Mononuclear cell (primary cell): ENCODE data around the gene NSD2. TPM values are rescaled to one million over a fixed set of nuclear protein-coding genes. Genes with fewer than 3 reads are reported as not detected.

Experiments used
- H3K27me3 ChIP-seq: 2 replicates; pipeline ENCODE4 v1.6.0; 2011; ENCODE audit warnings: low read length, control low read depth; ENCODE audit not compliant: insufficient read depth
- H3K4me1 ChIP-seq: 2 replicates; pipeline ENCODE4 v1.5.1; 2011; ENCODE audit warnings: mild to moderate bottlenecking, low read length, control low read depth; ENCODE audit not compliant: insufficient read depth
- H3K4me3 ChIP-seq: 2 replicates; pipeline ENCODE4 v1.5.1; 2011; ENCODE audit warnings: mild to moderate bottlenecking, low read length, moderate library complexity
- H3K9me3 ChIP-seq: 2 replicates; pipeline ENCODE4 v1.5.1; 2011; ENCODE audit warnings: low read depth, mild to moderate bottlenecking, control low read depth, low read length
- total RNA-seq: library from RNA; depleted of rRNA; stranded (reverse); fragments of >200 nt; gene quantifications from one replicate; pipeline ENCODE4 v1.2.3, GENCODE V29; 2012

Gene NSD2
- 45.3 TPM for total RNA-seq

DNA sequence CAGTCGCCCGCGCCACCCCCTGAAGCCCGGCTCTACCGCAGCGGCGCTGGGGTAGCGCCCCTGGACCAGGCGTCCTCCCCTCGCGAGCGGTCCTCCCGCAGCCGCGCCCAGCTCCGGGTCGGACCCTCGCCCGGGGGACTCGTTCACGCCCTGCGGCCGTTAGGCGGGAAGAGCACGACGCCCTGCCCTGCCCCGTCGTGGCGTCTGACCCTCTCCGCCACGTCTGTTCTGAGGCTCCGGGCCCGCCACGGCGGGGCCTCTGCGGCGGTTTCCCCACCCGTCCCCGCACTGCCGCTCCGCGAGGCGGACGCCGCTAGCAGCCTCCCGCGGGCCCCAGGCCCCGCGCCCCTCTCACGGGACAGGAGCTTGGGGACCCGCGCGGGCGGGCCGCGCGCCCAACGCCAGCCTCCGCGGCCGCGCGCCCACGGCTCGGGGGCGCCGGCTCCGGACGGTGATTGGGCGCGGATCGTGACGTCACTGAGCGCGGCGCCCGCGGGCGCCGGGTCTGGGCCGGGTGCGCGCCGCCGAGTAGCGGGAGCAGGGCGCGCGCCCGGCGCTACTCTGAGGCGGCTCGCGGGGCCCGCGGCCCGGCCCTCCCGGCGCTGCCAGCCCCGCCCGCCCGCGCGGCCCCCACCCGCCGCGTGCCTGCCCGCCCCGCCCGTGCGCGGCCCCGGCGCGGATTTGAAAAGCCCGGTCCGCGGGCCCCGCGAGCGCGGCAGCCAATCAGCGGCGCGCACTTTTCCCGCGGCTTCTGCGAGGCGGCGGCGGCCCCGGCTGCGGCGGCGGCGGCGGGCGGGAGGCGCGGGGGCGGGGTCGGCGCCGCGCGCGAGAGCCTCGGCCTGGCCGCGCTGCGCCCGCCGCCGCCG is at the start of gene NSD2:
TSS of gene NSD2 (plus strand) at position 816 of the 866 bp plus-strand sequence. CDS start 29,262 bp downstream, outside the sequence.
- no peaks in the 10 kb centered on the region for H3K9me3 ChIP-seq
- peaks cover 22% of the 10 kb centered on the region for H3K4me1 ChIP-seq
- peak within 1 kb of the TSS; percentile 77 for H3K4me3 ChIP-seq
- no peaks in the 10 kb centered on the region for H3K27me3 ChIP-seq

DNA sequence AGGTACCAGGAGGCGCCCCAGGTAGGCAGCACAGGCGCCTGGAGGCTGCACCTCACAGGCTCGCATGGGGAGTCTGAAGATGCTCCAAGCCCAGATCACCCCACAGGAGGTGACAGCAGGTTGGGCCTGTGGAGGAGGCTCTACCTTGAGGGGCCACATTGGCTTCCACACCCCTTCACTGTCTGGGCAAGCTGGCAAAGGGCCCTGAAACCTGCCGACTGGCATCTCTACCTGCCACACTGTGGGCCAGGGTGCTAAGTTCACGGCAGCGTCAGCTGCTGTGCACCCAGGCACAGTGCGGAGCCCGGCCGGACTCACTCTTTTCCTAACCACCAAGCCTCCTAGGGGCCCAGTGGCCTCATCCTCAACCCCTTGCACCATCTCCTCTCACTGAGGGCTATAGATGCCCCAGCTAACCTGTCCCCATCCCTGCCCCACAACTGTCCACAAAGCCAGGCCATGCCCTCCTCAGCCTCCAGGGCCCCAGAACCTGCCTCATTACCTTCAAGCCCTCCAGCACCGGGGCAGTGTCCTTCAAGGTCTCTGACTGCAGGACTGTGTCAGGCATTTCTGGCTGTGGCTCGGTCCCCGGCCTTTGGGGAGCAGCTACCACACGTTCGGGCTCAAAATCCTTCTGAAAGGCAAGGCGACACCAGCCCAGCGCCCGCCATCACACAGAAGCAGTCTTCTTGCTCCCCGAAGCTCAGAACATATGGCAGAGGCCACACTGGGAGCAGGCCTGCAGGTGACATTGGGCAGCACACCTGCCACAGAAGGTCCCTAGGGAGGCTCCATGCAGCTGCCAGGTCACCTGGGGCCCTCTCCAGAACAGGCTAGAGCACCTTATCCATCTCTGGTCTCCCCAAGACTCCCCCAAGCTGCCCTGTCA is 49.3 kb upstream of the NSD2 start:
- H3K4me1 ChIP-seq: no peaks in the 10 kb centered on the region
- H3K27me3 ChIP-seq: no peaks in the 10 kb centered on the region
- H3K4me3 ChIP-seq: no peak overlapping the region
- no peaks in the 10 kb centered on the region for H3K9me3 ChIP-seq

GRCh38 chr4:1822568-1823544 is 48.3 kb upstream of the NSD2 start:
- no peaks in the 10 kb centered on the region for H3K27me3 ChIP-seq
- no peak overlapping the region for H3K4me3 ChIP-seq
- H3K9me3 ChIP-seq: no peaks in the 10 kb centered on the region
- H3K4me1 ChIP-seq: no peaks in the 10 kb centered on the region

DNA sequence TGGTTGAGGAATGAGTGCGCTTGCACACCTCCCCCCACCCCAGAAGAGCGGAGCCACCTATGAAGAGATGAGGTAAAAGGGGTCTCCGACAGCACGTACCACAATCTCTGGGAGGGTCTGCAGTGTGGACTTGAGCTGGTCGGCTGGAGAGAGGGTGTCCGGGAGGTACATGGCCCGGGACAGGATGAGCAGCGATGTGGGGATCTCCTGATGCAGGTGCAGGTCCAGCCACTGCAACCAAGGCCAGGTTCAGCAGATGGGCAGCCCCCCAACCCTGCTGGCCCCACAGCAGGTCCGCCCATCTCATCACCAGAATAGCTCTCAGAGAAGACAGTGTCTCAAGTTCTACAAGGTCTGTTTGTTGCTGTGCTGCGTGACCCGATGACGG is 47.7 kb upstream of the NSD2 start:
- H3K27me3 ChIP-seq: no peaks in the 10 kb centered on the region
- no peaks in the 10 kb centered on the region for H3K4me1 ChIP-seq
- no peaks in the 10 kb centered on the region for H3K9me3 ChIP-seq
- no peak overlapping the region for H3K4me3 ChIP-seq

DNA sequence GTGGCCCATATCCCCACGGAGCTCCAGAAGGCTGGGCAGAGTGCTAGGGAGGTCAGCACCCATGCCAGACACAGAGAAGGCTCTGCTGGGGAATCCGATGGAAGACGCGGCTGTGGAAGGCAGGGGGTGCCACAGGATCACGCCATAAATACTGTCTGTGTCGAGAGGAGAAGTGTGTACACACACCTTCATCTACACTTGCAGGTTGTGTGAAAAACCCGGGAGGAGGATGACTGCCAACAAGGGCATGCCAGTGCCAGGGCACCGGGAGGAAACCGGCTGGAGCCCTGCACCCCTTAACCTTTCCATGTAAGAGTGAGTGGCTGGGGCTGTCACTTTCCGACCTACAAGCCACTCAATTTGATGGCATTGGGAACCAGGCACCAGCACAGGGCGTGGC is 46.4 kb upstream of the NSD2 start:
- no peaks in the 10 kb centered on the region for H3K27me3 ChIP-seq
- H3K4me1 ChIP-seq: no peaks in the 10 kb centered on the region
- H3K9me3 ChIP-seq: no peaks in the 10 kb centered on the region
- no peak overlapping the region for H3K4me3 ChIP-seq

DNA sequence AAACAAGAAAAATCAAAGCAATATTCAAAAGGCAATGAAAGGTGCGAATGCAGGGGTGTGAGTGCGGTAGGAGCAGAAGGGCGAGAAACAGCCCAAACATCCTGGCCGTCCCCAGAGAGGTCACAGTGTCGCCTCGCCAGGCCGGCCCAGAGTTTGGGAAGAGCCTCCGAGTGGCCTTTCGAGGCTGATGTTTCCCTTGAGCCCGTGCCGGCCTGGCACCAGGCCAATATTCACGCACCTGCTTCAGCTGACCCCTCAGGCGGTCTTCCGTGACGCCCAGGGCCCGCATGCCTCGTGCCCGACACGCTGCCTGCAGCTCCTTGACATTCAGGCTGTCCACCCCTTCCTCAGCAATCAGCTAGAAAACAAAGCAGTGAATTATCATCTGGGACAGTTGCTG is 45.9 kb upstream of the NSD2 start:
- Histone ChIP-seq H3K4me1 (no peaks in the 10 kb centered on the region), H3K27me3 (no peaks in the 10 kb centered on the region), H3K4me3 (no peak overlapping the region), H3K9me3 (no peaks in the 10 kb centered on the region)

- H3K4me3 ChIP-seq: no peak overlapping the region
- H3K27me3 ChIP-seq: no peaks in the 10 kb centered on the region
- no peaks in the 10 kb centered on the region for H3K4me1 ChIP-seq
Measured at GRCh38 chr4:1826531-1827350, 44.5 kb upstream of the NSD2 start.

GRCh38 chr4:1830234-1830633 is 41.0 kb upstream of the NSD2 start:
- Histone ChIP-seq H3K4me1 (no peaks in the 10 kb centered on the region), H3K27me3 (no peaks in the 10 kb centered on the region), H3K9me3 (no peaks in the 10 kb centered on the region), H3K4me3 (no peak overlapping the region)

More at GRCh38 chr4:1826531-1827350, 44.5 kb upstream of the NSD2 start:
- H3K9me3 ChIP-seq: no peaks in the 10 kb centered on the region

DNA sequence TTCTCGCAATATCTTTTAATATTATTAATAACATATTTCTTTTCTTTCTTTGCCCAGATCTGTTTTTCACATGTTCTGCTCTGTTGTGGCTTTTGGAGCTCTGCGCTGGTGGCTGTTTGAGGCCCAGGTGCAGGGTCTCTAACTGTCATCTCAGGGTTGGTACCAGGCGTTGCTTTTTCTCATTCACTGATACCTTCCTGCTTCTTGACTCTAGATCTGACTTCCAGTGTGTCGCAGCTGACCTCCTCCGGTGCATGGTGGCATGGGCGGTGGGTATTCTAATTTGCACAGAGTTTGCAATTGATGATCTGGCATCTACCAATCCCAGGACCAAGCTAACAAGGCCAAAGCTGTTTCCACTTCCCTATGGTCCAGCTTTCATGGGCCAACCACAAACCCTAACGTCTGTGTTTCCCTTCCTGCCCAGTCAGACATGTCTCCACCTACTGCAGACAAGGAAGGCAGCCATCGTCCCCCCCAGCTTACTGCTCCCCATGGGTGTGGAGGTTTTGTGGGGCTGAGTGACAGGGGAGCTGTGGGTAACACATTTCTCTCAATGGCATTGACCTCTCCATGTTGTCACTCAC is 40.5 kb upstream of the NSD2 start:
- Histone ChIP-seq H3K4me1 (no peaks in the 10 kb centered on the region), H3K9me3 (no peaks in the 10 kb centered on the region), H3K27me3 (no peaks in the 10 kb centered on the region), H3K4me3 (no peak overlapping the region)

- H3K9me3 ChIP-seq: no peaks in the 10 kb centered on the region
- no peaks in the 10 kb centered on the region for H3K27me3 ChIP-seq
Measured at GRCh38 chr4:1831331-1831730, 39.9 kb upstream of the NSD2 start.

GRCh38 chr4:1832690-1833089 is 38.5 kb upstream of the NSD2 start:
- Histone ChIP-seq H3K27me3 (no peaks in the 10 kb centered on the region), H3K4me1 (no peaks in the 10 kb centered on the region), H3K4me3 (no peak overlapping the region), H3K9me3 (no peaks in the 10 kb centered on the region)

More at GRCh38 chr4:1831331-1831730, 39.9 kb upstream of the NSD2 start:
- H3K4me3 ChIP-seq: no peak overlapping the region
- H3K4me1 ChIP-seq: no peaks in the 10 kb centered on the region

- H3K27me3 ChIP-seq: no peaks in the 10 kb centered on the region
- H3K4me1 ChIP-seq: no peaks in the 10 kb centered on the region
- H3K4me3 ChIP-seq: no peak overlapping the region
- no peaks in the 10 kb centered on the region for H3K9me3 ChIP-seq
Measured at GRCh38 chr4:1833307-1834046, 37.7 kb upstream of the NSD2 start.
